ENCODE data around the gene PATE4. TPM values are rescaled to one million over a fixed set of nuclear protein-coding genes. Genes with fewer than 3 reads are reported as not detected.
"Not testable (repeated sequence)": the region's sequence is repeated elsewhere in the genome, so short reads cannot be mapped to it uniquely, and the experiment has no call there.

The PATE4 gene
- total RNA-seq, 6 experiments from 2014 or later, result not detected

GRCh38 chr11:125842321-125842948 lies 9.3 kb downstream of the PATE4 start:
- Histone ChIP-seq H3K27me3 (no peaks in the 10 kb centered on the region), H3K36me3 (no peaks in the 10 kb centered on the region), H3K4me1 (no peaks in the 10 kb centered on the region), H3K4me3 (no peak overlapping the region), H3K9me3 (peaks cover 0 to 5% (median 0%) of the 10 kb centered on the region in 4 donors), H3K27ac (no peak overlapping the region)
- no peak for ATAC-seq
- TF ChIP-seq POLR2A (IDR thresholded peaks at IDR 0.05), result no peak
- no peak for TF ChIP-seq CTCF (IDR thresholded peaks at IDR 0.05)
- DNase-seq, result no peak
- intact Hi-C loops (cut with DNase I), result no loop called here
- 62% methylated on average over 3 of the region's 3 CpGs for WGBS (ENCODE audit: insufficient coverage, low coverage, low lambda C conversion rate, missing lambda C conversion rate)

DNA sequence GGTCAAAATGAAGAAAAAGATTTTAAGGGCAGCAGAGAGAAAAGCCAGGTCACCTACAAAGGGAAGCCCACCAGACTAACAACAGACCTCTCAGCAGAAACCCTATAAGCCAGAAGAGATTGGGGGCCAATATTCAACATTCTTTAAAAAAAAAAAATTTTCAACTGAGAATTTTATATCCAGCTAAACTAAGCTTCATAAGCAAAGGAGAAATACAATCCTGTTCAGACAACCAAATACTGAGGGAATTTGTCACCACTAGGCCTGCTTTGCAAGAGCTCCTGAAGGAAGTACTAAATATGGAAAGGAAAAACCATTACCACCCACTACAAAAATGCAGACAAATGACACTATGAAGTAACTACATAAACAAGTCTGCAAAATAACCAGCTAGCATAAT lies 13.1 kb downstream of the PATE4 start:
- Histone ChIP-seq H3K27me3 (no peaks in the 10 kb centered on the region), H3K4me1 (no peaks in the 10 kb centered on the region), H3K36me3 (no peaks in the 10 kb centered on the region), H3K4me3 (no peak overlapping the region), H3K27ac (no peak overlapping the region), H3K9me3 (peaks cover 0 to 5% (median 0%) of the 10 kb centered on the region in 4 donors)
- intact Hi-C loops (cut with DNase I), result no loop called here
- no peak for ATAC-seq
- no peak for DNase-seq
- TF ChIP-seq POLR2A (IDR thresholded peaks at IDR 0.05) (no peak), CTCF (IDR thresholded peaks at IDR 0.05) (no peak)

DNA sequence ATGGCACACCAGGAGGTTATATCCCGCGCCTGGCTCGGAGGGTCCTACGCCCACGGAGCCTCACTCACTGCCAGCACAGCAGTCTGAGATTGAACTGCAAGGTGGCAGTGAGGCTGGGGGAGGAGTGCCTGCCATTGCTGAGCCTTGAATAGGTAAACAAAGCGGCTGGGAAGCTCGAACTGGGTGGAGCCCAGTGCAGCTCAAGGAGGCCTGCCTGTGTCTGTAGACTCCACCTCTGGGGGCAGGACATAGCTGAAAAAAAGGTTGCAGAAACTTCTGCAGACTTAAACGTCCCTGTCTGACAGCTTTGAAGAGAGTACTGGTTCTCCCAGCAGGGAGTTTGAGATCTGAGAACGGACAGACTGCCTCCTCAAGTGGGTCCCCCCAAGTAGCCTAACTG lies 24.6 kb downstream of the PATE4 start:
- 74% methylated on average over 7 of the region's 9 CpGs for WGBS (ENCODE audit: insufficient coverage, low coverage, low lambda C conversion rate, missing lambda C conversion rate)
- H3K27me3 ChIP-seq; H3K27ac ChIP-seq; H3K36me3 ChIP-seq; ATAC-seq; DNase-seq; intact Hi-C loops (cut with DNase I); H3K4me3 ChIP-seq; H3K4me1 ChIP-seq; H3K9me3 ChIP-seq: not testable (repeated sequence)

- intact Hi-C loops (cut with DNase I); H3K36me3 ChIP-seq; H3K27me3 ChIP-seq; ATAC-seq; H3K4me1 ChIP-seq; H3K9me3 ChIP-seq; DNase-seq; H3K27ac ChIP-seq; H3K4me3 ChIP-seq: not testable (repeated sequence)
- WGBS (ENCODE audit: insufficient coverage, low coverage, low lambda C conversion rate, missing lambda C conversion rate), result no CpG with 5 or more reads among the region's 33 CpGs
These were observed 29.7 kb downstream of the PATE4 start for GRCh38 chr11:125862786-125863185.

DNA sequence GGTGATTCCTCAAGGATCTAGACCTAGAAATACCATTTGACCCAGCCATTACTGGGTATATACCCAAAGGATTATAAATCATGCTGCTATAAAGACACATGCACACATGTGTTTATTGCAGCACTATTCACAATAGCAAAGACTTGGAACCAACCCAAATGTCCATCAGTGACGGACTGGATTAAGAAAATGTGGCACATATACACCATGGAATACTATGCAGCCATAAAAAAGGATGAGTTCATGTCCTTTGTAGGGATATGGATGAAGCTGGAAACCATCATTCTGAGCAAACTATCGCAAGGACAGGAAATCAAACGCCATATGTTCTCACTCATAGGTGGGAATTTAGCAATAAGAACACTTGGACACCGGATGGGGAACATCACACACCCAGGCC lies 32.2 kb downstream of the PATE4 start:
- H3K9me3 ChIP-seq, result not testable (repeated sequence)

GRCh38 chr11:125869521-125869920 lies 36.4 kb downstream of the PATE4 start:
- H3K36me3 ChIP-seq, result no peaks in the 10 kb centered on the region
- no peak for ATAC-seq
- H3K4me3 ChIP-seq, result no peak overlapping the region
- no peaks in the 10 kb centered on the region for H3K4me1 ChIP-seq
- intact Hi-C loops (cut with DNase I), result no loop called here
- H3K9me3 ChIP-seq, result no peaks in the 10 kb centered on the region
- TF ChIP-seq CTCF (IDR thresholded peaks at IDR 0.05), result no peak
- no peak for TF ChIP-seq POLR2A (IDR thresholded peaks at IDR 0.05)
- H3K27ac ChIP-seq, result no peak overlapping the region
- WGBS (ENCODE audit: insufficient coverage, low coverage, low lambda C conversion rate, missing lambda C conversion rate), result 74% methylated on average over 2 of the region's 2 CpGs
- DNase-seq, result no peak
- H3K27me3 ChIP-seq, result no peaks in the 10 kb centered on the region

More for the DNA sequence above, 32.2 kb downstream of the PATE4 start:
- H3K4me1 ChIP-seq; ATAC-seq; H3K27ac ChIP-seq; DNase-seq; H3K36me3 ChIP-seq; intact Hi-C loops (cut with DNase I); H3K27me3 ChIP-seq; H3K4me3 ChIP-seq: not testable (repeated sequence)
- 93% methylated on average over 3 of the region's 4 CpGs for WGBS (ENCODE audit: insufficient coverage, low coverage, low lambda C conversion rate, missing lambda C conversion rate)

Measured in right lobe of liver (tissue), 6 donors.